Measurements from ENCODE around the gene DDX59.

DNA sequence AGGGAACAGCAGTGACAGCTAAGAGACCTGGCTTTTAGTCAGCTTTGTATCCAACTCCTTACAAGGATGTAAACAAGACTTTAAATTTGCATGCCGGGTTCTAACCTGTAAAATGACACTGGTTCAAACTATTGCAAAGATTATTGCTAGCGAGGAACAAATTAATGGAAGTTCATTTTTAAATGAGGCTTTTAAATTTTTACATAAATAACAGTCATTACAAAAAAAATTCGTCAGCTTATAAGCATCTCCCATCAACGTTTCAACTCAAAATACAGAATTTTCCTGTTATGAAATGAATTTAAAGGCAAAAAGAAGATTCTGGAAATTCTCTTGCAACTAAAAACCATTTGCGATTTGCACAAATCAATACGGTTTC, 49.8 kb downstream of the DDX59 start:
- no peak for TF ChIP-seq EP300 (IDR thresholded peaks at IDR 0.05)
- TF ChIP-seq, protein P1, sequence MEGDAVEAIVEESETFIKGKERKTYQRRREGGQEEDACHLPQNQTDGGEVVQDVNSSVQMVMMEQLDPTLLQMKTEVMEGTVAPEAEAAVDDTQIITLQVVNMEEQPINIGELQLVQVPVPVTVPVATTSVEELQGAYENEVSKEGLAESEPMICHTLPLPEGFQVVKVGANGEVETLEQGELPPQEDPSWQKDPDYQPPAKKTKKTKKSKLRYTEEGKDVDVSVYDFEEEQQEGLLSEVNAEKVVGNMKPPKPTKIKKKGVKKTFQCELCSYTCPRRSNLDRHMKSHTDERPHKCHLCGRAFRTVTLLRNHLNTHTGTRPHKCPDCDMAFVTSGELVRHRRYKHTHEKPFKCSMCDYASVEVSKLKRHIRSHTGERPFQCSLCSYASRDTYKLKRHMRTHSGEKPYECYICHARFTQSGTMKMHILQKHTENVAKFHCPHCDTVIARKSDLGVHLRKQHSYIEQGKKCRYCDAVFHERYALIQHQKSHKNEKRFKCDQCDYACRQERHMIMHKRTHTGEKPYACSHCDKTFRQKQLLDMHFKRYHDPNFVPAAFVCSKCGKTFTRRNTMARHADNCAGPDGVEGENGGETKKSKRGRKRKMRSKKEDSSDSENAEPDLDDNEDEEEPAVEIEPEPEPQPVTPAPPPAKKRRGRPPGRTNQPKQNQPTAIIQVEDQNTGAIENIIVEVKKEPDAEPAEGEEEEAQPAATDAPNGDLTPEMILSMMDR (IDR thresholded peaks at IDR 0.05) = no peak
- no peak for TF ChIP-seq POLR2A (IDR thresholded peaks at IDR 0.05)
- no peak for TF ChIP-seq POLR2AphosphoS5 (IDR thresholded peaks at IDR 0.05)

All from suprapubic skin (tissue), 4 donors.